HepG2 (cell line): ENCODE data around the gene MARF1. TPM values are rescaled to one million over a fixed set of nuclear protein-coding genes. Genes with fewer than 3 reads are reported as not detected.
A peak's percentile ranks its signal among the peaks of the same experiment; 100 is the strongest.

Experiments used
- ATAC-seq: fragments of 200-7000 bp; cut with Tn5 transposase; 3 replicates; pipeline ENCODE4 v1.9.1; 2020; ENCODE audit warnings: mild to moderate bottlenecking, moderate library complexity
- BruUV-seq: library from RNA; stranded (reverse); fragments of 400-500 nt; replicated peaks from 2 replicates; lab custom pipeline; 2021; lab: Mats Ljungman, UMichigan
- CTCF ChIA-PET: fragments of 300-600 bp; formaldehyde crosslinking; extraction: SDS; loops from one replicate; lab custom pipeline; 2021; ENCODE audit warnings: low total read pairs, inconsistent platforms, low intra/inter-chr PET ratio; lab: Yijun Ruan, JAX
- POLR2A ChIA-PET: fragments of 350-600 bp; sonication (Branson Sonifier 250); formaldehyde crosslinking; loops from one replicate; lab custom pipeline; 2020; ENCODE audit warnings: antibody characterized with exemption, inconsistent platforms; lab: Yijun Ruan, JAX
- DNase-seq: peaks from one replicate; pipeline ENCODE4 v3.0.0-alpha.2; 2015; ENCODE audit warnings: low spot score
- FAIRE-seq: peaks from 3 replicates; lab custom pipeline; 2011; peaks lifted over from hg19 to GRCh38; lab: Jason Lieb, UNC
- H2AFZ ChIP-seq: one replicate; pipeline ENCODE4 v1.6.1; 2011; ENCODE audit warnings: low read length, inconsistent platforms
- H3K27ac ChIP-seq: fragments of 300-600 bp; 3 replicates; pipeline ENCODE4 v1.8.0; 2011; ENCODE audit warnings: mixed run types, mild to moderate bottlenecking, mixed read lengths, low read length, inconsistent platforms; ENCODE audit not compliant: insufficient read depth; ENCODE audit errors: extremely low read length
- H3K27me3 ChIP-seq, 2 experiments: fragments of 200-600 bp in 1 of 2; 2 replicates in 1 of 2; 3 replicates in 1 of 2; pipeline versions ENCODE4 v1.6.0 to v1.8.0; 2011; ENCODE audit warnings: low read length in 2 of 2, mild to moderate bottlenecking in 2 of 2, moderate library complexity in 2 of 2, inconsistent platforms in 1 of 2; ENCODE audit not compliant: insufficient read depth in 2 of 2, control insufficient read depth in 1 of 2
- H3K36me3 ChIP-seq, 2 experiments: fragments of 200-600 bp in 1 of 2; replicated peaks in 1 of 2; 2 replicates in 1 of 2; 3 replicates in 1 of 2; pipeline versions ENCODE4 v1.5.1 to v1.8.0; 2011; ENCODE audit warnings: low read length in 2 of 2, inconsistent platforms in 1 of 2; ENCODE audit not compliant: insufficient read depth in 2 of 2, control insufficient read depth in 1 of 2
- H3K4me1 ChIP-seq: 2 replicates; pipeline ENCODE4 v1.5.1; 2012; ENCODE audit warnings: low read length, inconsistent platforms; ENCODE audit not compliant: insufficient read depth
- H3K4me2 ChIP-seq: 2 replicates; pipeline ENCODE4 v1.6.0; 2011; ENCODE audit warnings: low read depth, low read length, inconsistent platforms
- H3K4me3 ChIP-seq, 3 experiments: fragments of 200-600 bp in 1 of 3; sonication (generic), shearing (Covaris generic) in 1 of 3; replicated peaks in 1 of 3; 2 replicates each; pipeline ENCODE4 v1.5.1; 2011 to 2016; ENCODE audit warnings: low read length in 3 of 3, inconsistent platforms in 2 of 3, low read depth in 2 of 3, mild to moderate bottlenecking in 2 of 3, control low read depth in 1 of 3, mixed read lengths in 1 of 3; ENCODE audit not compliant: insufficient read depth in 1 of 3
- H3K79me2 ChIP-seq: one replicate; pipeline ENCODE4 v1.6.1; 2011; ENCODE audit warnings: low read length, inconsistent platforms; ENCODE audit not compliant: insufficient read depth
- H3K9ac ChIP-seq: 2 replicates; pipeline ENCODE4 v1.6.0; 2011; ENCODE audit warnings: mild to moderate bottlenecking, low read depth, low read length, inconsistent platforms; ENCODE audit not compliant: insufficient read depth
- H3K9me3 ChIP-seq: 2 replicates; pipeline ENCODE4 v1.5.1; 2012; ENCODE audit warnings: mild to moderate bottlenecking, low read length
- H4K20me1 ChIP-seq: 2 replicates; pipeline ENCODE4 v1.6.0; 2011; ENCODE audit warnings: inconsistent platforms, mild to moderate bottlenecking, low read length, moderate library complexity; ENCODE audit not compliant: insufficient read depth
- ADNP ChIP-seq: sonication (generic); formaldehyde crosslinking; IDR thresholded peaks from 2 replicates; pipeline ENCODE4 v1.4.0; 2020; ENCODE audit warnings: missing genetic modification reagents
- CBX2 ChIP-seq, 2 experiments: fragments of 200-600 bp in 1 of 2; sonication (generic); formaldehyde crosslinking in 1 of 2; IDR thresholded peaks; 2 replicates each; pipeline versions ENCODE4 v1.7.0 to v1.8.1; 2018 to 2022; ENCODE audit warnings: low read depth in 2 of 2, low read length in 1 of 2, mild to moderate bottlenecking in 1 of 2, missing genetic modification reagents in 1 of 2
- FOXK2 ChIP-seq: fragments of 450-650 bp; IDR thresholded peaks from 2 replicates; pipeline ENCODE4 v1.6.1; 2016
- GLI4 ChIP-seq: sonication (generic); formaldehyde crosslinking; IDR thresholded peaks from 2 replicates; pipeline ENCODE4 v1.5.1; 2020; ENCODE audit warnings: missing genetic modification reagents, mild to moderate bottlenecking, moderate library complexity, borderline replicate concordance
- HNRNPLL ChIP-seq: fragments of 200-400 bp; formaldehyde crosslinking; IDR thresholded peaks from 2 replicates; pipeline ENCODE4 v1.6.1; 2017; ENCODE audit warnings: mild to moderate bottlenecking, low read depth, low read length; ENCODE audit not compliant: poor library complexity, severe bottlenecking
- KAT7 ChIP-seq: IDR thresholded peaks from 2 replicates; pipeline ENCODE4 v1.6.1; 2018; ENCODE audit warnings: borderline replicate concordance, missing compliant biosample characterization
- NFYC ChIP-seq: IDR thresholded peaks from 2 replicates; pipeline ENCODE4 v1.6.1; 2016; ENCODE audit warnings: missing genetic modification reagents, missing compliant biosample characterization
- NKX3-1 ChIP-seq: sonication (generic); formaldehyde crosslinking; IDR thresholded peaks from 2 replicates; pipeline ENCODE4 v1.5.0; 2020; ENCODE audit warnings: missing genetic modification reagents
- PAWR ChIP-seq: sonication (generic); formaldehyde crosslinking; IDR thresholded peaks from 2 replicates; pipeline ENCODE4 v1.4.0; 2020; ENCODE audit warnings: missing genetic modification reagents, mild to moderate bottlenecking, borderline replicate concordance
- ZBTB38 ChIP-seq: sonication (generic); formaldehyde crosslinking; IDR thresholded peaks from 2 replicates; pipeline ENCODE4 v1.5.1; 2020; ENCODE audit warnings: mild to moderate bottlenecking, missing genetic modification reagents
- ZNF225 ChIP-seq: sonication (generic); formaldehyde crosslinking; IDR thresholded peaks from 2 replicates; pipeline ENCODE4 v1.4.0; 2020; ENCODE audit warnings: mild to moderate bottlenecking, missing genetic modification reagents
- ZNF562 ChIP-seq: sonication (generic); formaldehyde crosslinking; IDR thresholded peaks from 2 replicates; pipeline ENCODE4 v1.8.0; 2022; ENCODE audit warnings: missing genetic modification reagents, borderline replicate concordance
- ZNF614 ChIP-seq: IDR thresholded peaks from 2 replicates; pipeline ENCODE4 v1.6.1; 2018; ENCODE audit warnings: missing biosample characterization, missing genetic modification reagents, inconsistent platforms, borderline replicate concordance
- ZNF790 ChIP-seq: sonication (generic); formaldehyde crosslinking; IDR thresholded peaks from 2 replicates; pipeline ENCODE4 v1.8.0; 2022; ENCODE audit warnings: missing genetic modification reagents, mild to moderate bottlenecking, borderline replicate concordance
- ZSCAN22 ChIP-seq: sonication (generic); formaldehyde crosslinking; IDR thresholded peaks from 2 replicates; pipeline ENCODE4 v1.4.0; 2020; ENCODE audit warnings: mild to moderate bottlenecking, missing genetic modification reagents
- WGBS: methylation state at CpG from one replicate; pipeline ENCODE4 v1.1.6; 2017; ENCODE audit warnings: low lambda C conversion rate; 5-methylcytosine and 5-hydroxymethylcytosine counted together
- in situ Hi-C: cut with HindIII; loops from 2 replicates; pipeline ENCODE4 v1.10.0; 2017; ENCODE audit warnings: low pct_unique_long_range_greater_than_20kb; ENCODE audit not compliant: extremely low pct_ligation_motif_present
- intact Hi-C: fragments of 100-400 bp; cut with micrococcal nuclease; formaldehyde crosslinking; loops from one replicate; pipeline ENCODE4 v1.10.0; 2022; ENCODE audit not compliant: unreplicated experiment
- polyA plus RNA-seq, 8 experiments: library from polyadenylated mRNA; depleted of rRNA in 3 of 8; stranded (reverse) in 7 of 8; unstranded in 1 of 8; fragments of >200 nt; fragmentation: Illumina TruSeq in 4 of 8; extraction: Trizol in 4 of 8; gene quantifications; 2 replicates each; pipeline versions ENCODE4 v1.2.1 to v1.2.3, GENCODE V29; 2011 to 2016; ENCODE audit warnings: low read depth in 4 of 8, missing spikeins in 1 of 8, mixed read lengths in 1 of 8; ENCODE audit not compliant: insufficient read depth in 1 of 8
- total RNA-seq, 5 experiments: library from RNA; depleted of rRNA; stranded (reverse); fragments of >200 nt; fragmentation: Illumina TruSeq; extraction: Trizol; gene quantifications; 2 replicates each; pipeline ENCODE4 v1.2.3, GENCODE V29; 2016; ENCODE audit warnings: low read depth in 1 of 5
- TF ChIP-seq, protein P1 (sequence below): sonication (generic); formaldehyde crosslinking; IDR thresholded peaks from 2 replicates; pipeline ENCODE4 v1.4.0; 2020; ENCODE audit warnings: missing genetic modification reagents, borderline replicate concordance
- TF ChIP-seq, protein P2 (sequence below): sonication (generic); formaldehyde crosslinking; IDR thresholded peaks from 2 replicates; pipeline ENCODE4 v1.4.0; 2020; ENCODE audit warnings: missing genetic modification reagents; ENCODE audit errors: not compliant biosample characterization
- TF ChIP-seq, protein P3 (sequence below): sonication (generic); formaldehyde crosslinking; IDR thresholded peaks from 2 replicates; pipeline ENCODE4 v1.5.1; 2020; ENCODE audit warnings: missing genetic modification reagents, mild to moderate bottlenecking, borderline replicate concordance

The MARF1 gene
- total and polyA plus RNA-seq, 2 of the 13 experiments (the other 11 are each of a cell fraction or from before 2014, with no cell fraction given), result 8.7 to 20.7 TPM

DNA sequence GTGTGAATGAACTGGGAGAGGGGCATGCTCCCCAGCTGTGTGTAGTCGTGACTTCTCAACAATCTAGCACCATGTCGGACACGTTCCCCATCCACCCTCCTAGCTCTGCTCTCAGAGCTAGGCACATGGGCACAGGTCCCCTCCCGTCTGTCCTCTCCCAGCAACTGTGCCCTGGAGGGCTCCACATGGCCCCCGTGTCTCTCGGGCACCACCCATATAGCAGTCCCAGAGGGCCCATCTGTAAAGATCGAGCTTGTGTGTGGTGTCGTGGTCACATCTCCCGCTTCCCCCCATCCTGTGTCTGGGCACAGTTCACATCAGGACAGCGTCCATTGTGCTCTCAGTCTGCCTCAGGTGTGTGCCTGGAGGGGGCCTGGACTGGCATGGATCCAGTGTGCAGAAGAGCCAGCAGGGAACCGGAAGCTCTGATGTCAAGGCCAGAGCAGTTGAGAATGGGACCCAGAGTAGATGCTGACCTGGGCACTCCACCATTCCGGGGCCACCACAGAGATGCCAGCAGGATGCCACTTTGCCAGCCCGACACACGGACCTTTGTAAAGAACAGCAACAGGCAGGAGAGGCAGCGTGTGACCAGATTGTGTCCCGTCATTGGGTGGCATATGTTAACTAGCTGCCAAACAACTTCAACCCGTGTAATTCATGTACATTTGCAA lies 55.7 kb downstream of the MARF1 start:
- Histone ChIP-seq H3K4me3 (no peak overlapping the region), H3K27me3 (no peaks in the 10 kb centered on the region), H3K79me2 (no peaks in the 10 kb centered on the region), H2AFZ (no peak overlapping the region), H3K4me2 (no peak overlapping the region), H3K27ac (no peak overlapping the region), H3K9me3 (peaks cover 8% of the 10 kb centered on the region), H3K4me1 (peaks cover 35% of the 10 kb centered on the region), H3K36me3 (no peaks in the 10 kb centered on the region), H3K9ac (no peak overlapping the region), H4K20me1 (no peaks in the 10 kb centered on the region)
- WGBS, result 94% methylated on average over 17 of the region's 17 CpGs
- ChIA-PET POLR2A (interaction anchor here (6.6 to 9.0 kb wide), 2 partner anchors 11 to 55 kb away, joined by 51 to 111 read pairs; partner anchors contain the start of gene MARF1), CTCF (no interaction called here)
- in situ Hi-C loops (no loop called here), intact Hi-C loops (no loop called here)
- DNase-seq (no peak), FAIRE-seq (no peak), ATAC-seq (no peak)
- no TSS peak for BruUV-seq
- TF ChIP-seq CBX2 (IDR thresholded peaks at IDR 0.05; ENCODE audit: low read depth, low read length), result no peak
- no peak for TF ChIP-seq CBX2 (CRISPR knock-in tag; IDR thresholded peaks at IDR 0.05; ENCODE audit: low read depth)
- TF ChIP-seq HNRNPLL, result peak; percentile 24
- no peak for TF ChIP-seq ZSCAN22 (CRISPR knock-in tag)
- peak; percentile 35; the same call in 1 of the 2 replicates for TF ChIP-seq ZBTB38 (CRISPR knock-in tag)
- no peak for TF ChIP-seq KAT7
- no peak for TF ChIP-seq ZNF614 (CRISPR knock-in tag)
- peak; percentile 62; the same call in 1 of the 2 replicates for TF ChIP-seq ZNF225 (CRISPR knock-in tag)
- TF ChIP-seq, protein P1, sequence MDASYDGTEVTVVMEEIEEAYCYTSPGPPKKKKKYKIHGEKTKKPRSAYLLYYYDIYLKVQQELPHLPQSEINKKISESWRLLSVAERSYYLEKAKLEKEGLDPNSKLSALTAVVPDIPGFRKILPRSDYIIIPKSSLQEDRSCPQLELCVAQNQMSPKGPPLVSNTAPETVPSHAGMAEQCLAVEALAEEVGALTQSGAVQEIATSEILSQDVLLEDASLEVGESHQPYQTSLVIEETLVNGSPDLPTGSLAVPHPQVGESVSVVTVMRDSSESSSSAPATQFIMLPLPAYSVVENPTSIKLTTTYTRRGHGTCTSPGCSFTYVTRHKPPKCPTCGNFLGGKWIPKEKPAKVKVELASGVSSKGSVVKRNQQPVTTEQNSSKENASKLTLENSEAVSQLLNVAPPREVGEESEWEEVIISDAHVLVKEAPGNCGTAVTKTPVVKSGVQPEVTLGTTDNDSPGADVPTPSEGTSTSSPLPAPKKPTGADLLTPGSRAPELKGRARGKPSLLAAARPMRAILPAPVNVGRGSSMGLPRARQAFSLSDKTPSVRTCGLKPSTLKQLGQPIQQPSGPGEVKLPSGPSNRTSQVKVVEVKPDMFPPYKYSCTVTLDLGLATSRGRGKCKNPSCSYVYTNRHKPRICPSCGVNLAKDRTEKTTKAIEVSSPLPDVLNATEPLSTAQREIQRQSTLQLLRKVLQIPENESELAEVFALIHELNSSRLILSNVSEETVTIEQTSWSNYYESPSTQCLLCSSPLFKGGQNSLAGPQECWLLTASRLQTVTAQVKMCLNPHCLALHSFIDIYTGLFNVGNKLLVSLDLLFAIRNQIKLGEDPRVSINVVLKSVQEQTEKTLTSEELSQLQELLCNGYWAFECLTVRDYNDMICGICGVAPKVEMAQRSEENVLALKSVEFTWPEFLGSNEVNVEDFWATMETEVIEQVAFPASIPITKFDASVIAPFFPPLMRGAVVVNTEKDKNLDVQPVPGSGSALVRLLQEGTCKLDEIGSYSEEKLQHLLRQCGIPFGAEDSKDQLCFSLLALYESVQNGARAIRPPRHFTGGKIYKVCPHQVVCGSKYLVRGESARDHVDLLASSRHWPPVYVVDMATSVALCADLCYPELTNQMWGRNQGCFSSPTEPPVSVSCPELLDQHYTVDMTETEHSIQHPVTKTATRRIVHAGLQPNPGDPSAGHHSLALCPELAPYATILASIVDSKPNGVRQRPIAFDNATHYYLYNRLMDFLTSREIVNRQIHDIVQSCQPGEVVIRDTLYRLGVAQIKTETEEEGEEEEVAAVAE (CRISPR knock-in tag), result no peak
- no peak for TF ChIP-seq ADNP
- no peak for TF ChIP-seq ZNF790
- no peak for TF ChIP-seq NFYC (CRISPR knock-in tag)
- TF ChIP-seq FOXK2, result no peak
- TF ChIP-seq PAWR (CRISPR knock-in tag), result no peak
- TF ChIP-seq NKX3-1 (CRISPR knock-in tag), result no peak
- TF ChIP-seq, protein P2, sequence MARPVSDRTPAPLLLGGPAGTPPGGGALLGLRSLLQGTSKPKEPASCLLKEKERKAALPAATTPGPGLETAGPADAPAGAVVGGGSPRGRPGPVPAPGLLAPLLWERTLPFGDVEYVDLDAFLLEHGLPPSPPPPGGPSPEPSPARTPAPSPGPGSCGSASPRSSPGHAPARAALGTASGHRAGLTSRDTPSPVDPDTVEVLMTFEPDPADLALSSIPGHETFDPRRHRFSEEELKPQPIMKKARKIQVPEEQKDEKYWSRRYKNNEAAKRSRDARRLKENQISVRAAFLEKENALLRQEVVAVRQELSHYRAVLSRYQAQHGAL (CRISPR knock-in tag), result no peak
- TF ChIP-seq ZNF562 (CRISPR knock-in tag), result no peak
- TF ChIP-seq, protein P3, sequence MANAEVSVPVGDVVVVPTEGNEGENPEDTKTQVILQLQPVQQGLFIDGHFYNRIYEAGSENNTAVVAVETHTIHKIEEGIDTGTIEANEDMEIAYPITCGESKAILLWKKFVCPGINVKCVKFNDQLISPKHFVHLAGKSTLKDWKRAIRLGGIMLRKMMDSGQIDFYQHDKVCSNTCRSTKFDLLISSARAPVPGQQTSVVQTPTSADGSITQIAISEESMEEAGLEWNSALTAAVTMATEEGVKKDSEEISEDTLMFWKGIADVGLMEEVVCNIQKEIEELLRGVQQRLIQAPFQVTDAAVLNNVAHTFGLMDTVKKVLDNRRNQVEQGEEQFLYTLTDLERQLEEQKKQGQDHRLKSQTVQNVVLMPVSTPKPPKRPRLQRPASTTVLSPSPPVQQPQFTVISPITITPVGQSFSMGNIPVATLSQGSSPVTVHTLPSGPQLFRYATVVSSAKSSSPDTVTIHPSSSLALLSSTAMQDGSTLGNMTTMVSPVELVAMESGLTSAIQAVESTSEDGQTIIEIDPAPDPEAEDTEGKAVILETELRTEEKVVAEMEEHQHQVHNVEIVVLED (CRISPR knock-in tag), result no peak
- TF ChIP-seq GLI4 (CRISPR knock-in tag), result no peak
